ENCODE measurements around the gene SCG2.

SCG2 gene

DNA sequence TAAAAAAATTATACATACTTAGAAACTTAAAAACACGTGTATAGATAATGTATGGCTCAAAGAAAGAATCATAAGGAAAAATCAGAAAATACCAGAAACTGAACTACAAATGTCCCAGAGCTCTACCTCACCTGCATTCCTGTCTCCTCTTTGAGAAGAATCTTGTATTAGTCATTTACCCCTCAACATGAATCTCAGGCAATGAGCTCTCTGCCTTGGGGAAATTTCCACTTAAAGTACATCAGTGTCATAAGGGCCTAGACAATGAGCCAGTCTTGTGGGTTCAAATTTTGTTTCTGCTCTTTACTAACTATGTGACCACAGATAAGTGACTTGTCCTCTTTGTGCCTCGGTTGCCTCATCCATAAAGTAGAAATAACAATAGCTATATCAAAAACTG lies 40.1 kb downstream of the SCG2 start:
- Mint-ChIP-seq H3K36me3 (no peaks in the 10 kb centered on the region), H3K4me3 (no peak overlapping the region), H3K9me3 (peaks cover 9% of the 10 kb centered on the region), H3K27me3 (peaks cover 2% of the 10 kb centered on the region), H3K27ac (no peak overlapping the region), H3K4me1 (no peaks in the 10 kb centered on the region)

DNA sequence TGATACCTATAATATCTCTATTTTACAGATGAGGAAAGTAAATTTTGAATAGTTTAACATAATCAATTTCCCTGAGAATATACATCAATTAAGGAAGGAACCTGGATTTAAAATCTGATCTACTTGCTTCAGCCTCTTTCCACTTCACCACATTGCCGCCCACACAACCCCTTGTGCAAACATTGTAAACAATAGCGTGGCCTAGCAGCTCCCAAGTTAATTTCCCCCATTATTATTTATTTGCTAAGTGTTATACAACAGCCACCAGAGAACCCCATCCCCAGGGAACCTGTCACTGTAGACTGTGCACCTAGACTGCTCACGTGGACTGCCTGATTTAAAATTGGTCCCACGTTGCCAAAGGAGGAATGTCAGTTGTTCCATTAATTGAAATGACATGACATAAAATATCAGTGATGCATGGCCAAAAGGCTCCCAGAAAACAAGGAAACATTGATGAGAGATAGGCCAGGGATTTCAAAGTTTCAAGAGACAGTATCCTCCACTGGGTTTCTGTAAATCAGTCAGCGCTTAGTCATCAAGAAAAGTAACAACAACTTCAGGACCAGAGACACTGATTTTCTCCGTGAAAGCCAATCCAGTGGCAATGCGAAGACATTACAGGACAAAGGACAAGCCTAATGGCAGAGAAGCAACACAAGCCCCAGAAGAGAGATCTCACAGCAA lies 41.3 kb downstream of the SCG2 start:
- no peak overlapping the region for H3K4me3 Mint-ChIP-seq
- no peaks in the 10 kb centered on the region for H3K4me1 Mint-ChIP-seq
- H3K36me3 Mint-ChIP-seq: no peaks in the 10 kb centered on the region
- no peak overlapping the region for H3K27ac Mint-ChIP-seq
- H3K27me3 Mint-ChIP-seq: peaks cover 2% of the 10 kb centered on the region
- H3K9me3 Mint-ChIP-seq: peaks cover 5% of the 10 kb centered on the region

DNA sequence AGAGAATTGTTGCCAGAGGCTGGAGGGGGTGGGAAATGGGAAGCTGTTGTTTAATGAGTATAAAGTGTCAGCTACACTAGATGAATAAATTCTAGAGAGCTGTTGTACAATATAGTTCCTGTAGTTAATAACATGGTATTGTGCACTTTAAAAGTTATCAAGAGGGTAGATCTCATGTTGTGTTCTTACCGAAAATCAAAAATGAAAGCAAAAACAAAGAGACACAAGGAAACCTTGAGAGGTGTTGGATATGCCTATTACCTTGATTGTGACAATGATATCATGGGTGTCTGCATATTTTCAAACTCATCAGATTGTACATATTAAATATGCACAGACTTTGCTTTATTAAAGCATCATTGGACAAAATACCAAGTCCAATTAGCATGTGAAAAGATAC lies 43.2 kb downstream of the SCG2 start:
- Mint-ChIP-seq H3K9me3 (no peaks in the 10 kb centered on the region), H3K27ac (no peak overlapping the region), H3K4me1 (no peaks in the 10 kb centered on the region), H3K36me3 (no peaks in the 10 kb centered on the region), H3K4me3 (no peak overlapping the region), H3K27me3 (peaks cover 2% of the 10 kb centered on the region)

DNA sequence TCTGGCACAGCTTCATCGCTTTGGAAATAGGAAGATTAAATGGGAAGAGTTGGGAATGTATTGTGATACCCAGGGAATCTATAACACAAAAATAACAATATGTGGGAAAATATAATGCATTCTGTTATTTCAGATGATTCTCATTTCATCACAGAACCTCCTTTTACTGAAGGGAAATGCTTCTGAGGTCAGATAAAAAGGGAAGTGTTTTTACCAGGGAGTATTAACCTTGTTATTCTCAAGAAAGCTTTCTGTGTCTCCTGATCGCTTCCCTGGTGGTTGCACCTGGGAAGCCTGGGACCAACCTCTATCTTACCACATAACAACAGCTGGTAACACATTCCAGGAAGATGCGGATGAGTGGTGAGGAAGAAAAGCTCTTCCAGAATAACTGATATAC lies 47.2 kb downstream of the SCG2 start:
- Mint-ChIP-seq H3K4me1 (no peaks in the 10 kb centered on the region), H3K36me3 (no peaks in the 10 kb centered on the region), H3K27me3 (peaks cover 2% of the 10 kb centered on the region), H3K4me3 (no peak overlapping the region), H3K27ac (no peak overlapping the region), H3K9me3 (no peaks in the 10 kb centered on the region)

DNA sequence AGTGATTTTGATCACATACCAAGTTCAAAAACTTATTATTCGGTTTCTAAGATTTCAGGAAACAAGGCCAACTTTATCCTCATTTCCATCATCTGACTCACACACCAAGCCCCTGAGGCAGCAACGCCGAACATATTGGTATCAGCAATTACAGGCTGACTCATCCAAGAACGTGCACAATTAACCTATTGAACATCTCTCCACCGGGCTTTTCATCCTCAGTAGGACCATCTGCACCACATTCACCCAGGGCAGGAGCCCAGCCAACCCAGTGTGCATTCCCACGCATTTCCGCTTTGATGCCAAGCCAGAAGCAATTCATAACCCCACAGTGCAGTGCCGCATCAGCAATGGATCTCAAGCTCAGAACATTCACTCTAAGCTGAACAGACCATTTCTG lies 52.9 kb downstream of the SCG2 start:
- Mint-ChIP-seq H3K27ac (no peak overlapping the region), H3K9me3 (no peaks in the 10 kb centered on the region), H3K4me3 (no peak overlapping the region), H3K4me1 (no peaks in the 10 kb centered on the region), H3K27me3 (peaks cover 2% of the 10 kb centered on the region), H3K36me3 (no peaks in the 10 kb centered on the region)

DNA sequence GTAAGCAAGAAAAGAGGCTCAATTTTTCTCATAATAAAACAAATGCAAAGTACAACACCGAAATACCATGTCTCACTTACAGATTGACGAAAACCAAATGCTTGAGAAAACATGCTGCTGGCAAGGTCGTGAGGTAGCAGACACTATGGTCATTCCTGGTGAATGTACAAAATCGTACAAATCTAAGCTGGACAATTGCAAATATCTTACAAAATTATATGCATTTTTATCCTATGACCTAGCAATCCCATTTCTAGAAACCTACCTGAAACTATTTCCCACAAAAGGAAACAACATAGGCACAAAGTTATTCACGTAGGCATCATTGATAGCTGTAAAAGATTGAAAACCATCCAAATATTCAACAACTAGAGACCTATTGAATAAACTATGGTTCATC lies 54.0 kb downstream of the SCG2 start:
- no peak overlapping the region for H3K4me3 Mint-ChIP-seq
- H3K9me3 Mint-ChIP-seq: no peaks in the 10 kb centered on the region
- H3K27me3 Mint-ChIP-seq: peaks cover 2% of the 10 kb centered on the region
- no peaks in the 10 kb centered on the region for H3K4me1 Mint-ChIP-seq
- H3K36me3 Mint-ChIP-seq: no peaks in the 10 kb centered on the region
- no peak overlapping the region for H3K27ac Mint-ChIP-seq

All from activated naive CD4-positive, alpha-beta T cell treated with anti-CD3 and anti-CD28 coated beads, Interleukin-2, amount 50 U/mL, for 24 hours (primary cell).